GM12878 (cell line): ENCODE data around the gene RER1.

Source experiments
- CBX3 ChIP-seq: fragments of 200-600 bp; sonication (generic); IDR thresholded peaks from 2 replicates; pipeline ENCODE4 v1.6.1; 2016; ENCODE audit warnings: low read depth, borderline replicate concordance
- EP300 ChIP-seq, 2 experiments: fragments of 150-350 bp in 1 of 2; IDR thresholded peaks; 2 replicates each; pipeline ENCODE4 v1.6.1; 2011 to 2012; ENCODE audit warnings: low read depth in 2 of 2, low read length in 2 of 2, borderline replicate concordance in 1 of 2, improper control_type of control experiment in 1 of 2, inconsistent platforms in 1 of 2; ENCODE audit not compliant: control insufficient read depth in 1 of 2
- EZH2 ChIP-seq: IDR thresholded peaks from 2 replicates; pipeline ENCODE4 v1.6.1; 2012; ENCODE audit warnings: low read depth, mild to moderate bottlenecking, control low read depth, inconsistent platforms, low read length, borderline replicate concordance; ENCODE audit not compliant: control insufficient read depth
- HDAC2 ChIP-seq: fragments of 200-600 bp; sonication (generic); IDR thresholded peaks from 2 replicates; pipeline ENCODE4 v1.6.1; 2017
- NFYB ChIP-seq: IDR thresholded peaks from 2 replicates; pipeline ENCODE4 v1.6.1; 2011; ENCODE audit warnings: low read depth, mild to moderate bottlenecking, low read length, improper control_type of control experiment, moderate library complexity; ENCODE audit not compliant: insufficient read depth
- POLR2A ChIP-seq: IDR thresholded peaks from 2 replicates; pipeline ENCODE4 v1.6.1; 2011; ENCODE audit warnings: low read depth, mild to moderate bottlenecking, low read length
- RAD51 ChIP-seq: fragments of 450-650 bp; IDR thresholded peaks from 2 replicates; pipeline ENCODE4 v1.6.1; 2016; ENCODE audit warnings: moderate library complexity, mild to moderate bottlenecking, inconsistent platforms
- SMARCA5 ChIP-seq: fragments of 450-650 bp; IDR thresholded peaks from 2 replicates; pipeline ENCODE4 v1.6.1; 2017; ENCODE audit warnings: mild to moderate bottlenecking
- TF ChIP-seq, protein P1 (sequence below), 3 experiments: IDR thresholded peaks in 2 of 3; conservative IDR thresholded peaks in 1 of 3; 2 replicates each; pipeline ENCODE4 v1.5.1; 2011; ENCODE audit warnings: low read depth in 3 of 3, low read length in 3 of 3, mild to moderate bottlenecking in 3 of 3, control low read depth in 2 of 3, moderate library complexity in 2 of 3, inconsistent platforms in 1 of 3, mixed read lengths in 1 of 3; ENCODE audit not compliant: control insufficient read depth in 2 of 3, insufficient read depth in 1 of 3; ENCODE audit errors: extremely low read depth in 1 of 3
- TF ChIP-seq, protein P2 (sequence below): IDR thresholded peaks from 2 replicates; pipeline ENCODE4 v1.6.1; 2011; ENCODE audit warnings: low read depth, low read length, improper control_type of control experiment, borderline replicate concordance

DNA sequence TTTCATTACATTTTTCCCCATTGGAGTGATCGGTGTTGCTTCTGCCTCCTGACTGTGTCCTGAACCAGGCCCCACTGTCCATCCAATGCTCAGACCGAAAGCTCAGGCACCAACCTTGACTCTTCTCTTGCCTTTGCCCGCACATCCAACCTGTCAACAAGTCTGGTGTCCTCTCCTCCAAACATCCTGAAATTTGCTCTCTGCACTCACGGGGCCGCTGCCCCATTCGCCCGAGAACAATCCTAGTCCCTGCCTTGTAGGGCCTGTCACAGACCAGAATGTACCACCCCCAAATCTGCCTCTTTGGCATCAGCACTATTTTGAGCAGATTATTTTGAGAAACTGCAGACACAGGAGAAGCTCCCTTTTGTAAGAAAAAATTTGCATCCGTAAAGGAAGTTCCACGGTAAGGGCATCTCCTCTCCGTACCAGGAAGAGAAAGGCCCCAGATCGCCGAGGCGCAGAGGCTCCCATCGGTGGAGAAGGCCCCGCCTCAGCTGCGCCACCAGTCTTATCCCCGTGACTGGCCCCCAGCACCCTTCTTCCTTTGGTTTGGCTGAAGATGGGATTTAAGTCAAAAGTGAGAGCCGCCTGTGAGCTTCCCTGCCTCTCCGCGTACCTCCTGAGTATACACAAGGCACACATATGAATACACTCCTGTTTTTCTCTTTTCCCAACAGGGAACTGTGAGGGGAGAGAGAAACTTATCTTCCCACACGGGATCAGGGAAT is 7.3 kb upstream of the RER1 start:
- TF ChIP-seq, protein P1, sequence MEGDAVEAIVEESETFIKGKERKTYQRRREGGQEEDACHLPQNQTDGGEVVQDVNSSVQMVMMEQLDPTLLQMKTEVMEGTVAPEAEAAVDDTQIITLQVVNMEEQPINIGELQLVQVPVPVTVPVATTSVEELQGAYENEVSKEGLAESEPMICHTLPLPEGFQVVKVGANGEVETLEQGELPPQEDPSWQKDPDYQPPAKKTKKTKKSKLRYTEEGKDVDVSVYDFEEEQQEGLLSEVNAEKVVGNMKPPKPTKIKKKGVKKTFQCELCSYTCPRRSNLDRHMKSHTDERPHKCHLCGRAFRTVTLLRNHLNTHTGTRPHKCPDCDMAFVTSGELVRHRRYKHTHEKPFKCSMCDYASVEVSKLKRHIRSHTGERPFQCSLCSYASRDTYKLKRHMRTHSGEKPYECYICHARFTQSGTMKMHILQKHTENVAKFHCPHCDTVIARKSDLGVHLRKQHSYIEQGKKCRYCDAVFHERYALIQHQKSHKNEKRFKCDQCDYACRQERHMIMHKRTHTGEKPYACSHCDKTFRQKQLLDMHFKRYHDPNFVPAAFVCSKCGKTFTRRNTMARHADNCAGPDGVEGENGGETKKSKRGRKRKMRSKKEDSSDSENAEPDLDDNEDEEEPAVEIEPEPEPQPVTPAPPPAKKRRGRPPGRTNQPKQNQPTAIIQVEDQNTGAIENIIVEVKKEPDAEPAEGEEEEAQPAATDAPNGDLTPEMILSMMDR (IDR thresholded peaks at IDR 0.05 in 2 of 3, conservative IDR thresholded peaks at IDR 0.05 in 1 of 3; ENCODE audit: control insufficient read depth in 2 of 3, extremely low read depth in 1 of 3, insufficient read depth in 1 of 3, low read depth in 3 of 3, low read length in 3 of 3), result no peak
- TF ChIP-seq RAD51 (no peak), SMARCA5 (no peak), EP300 (IDR thresholded peaks at IDR 0.05; ENCODE audit: borderline replicate concordance in 1 of 2, control insufficient read depth in 1 of 2, low read depth in 2 of 2, low read length in 2 of 2) (no peak), EZH2 (no peak), POLR2A (no peak), HDAC2 (no peak), NFYB (no peak), CBX3 (no peak)
- TF ChIP-seq, protein P2, sequence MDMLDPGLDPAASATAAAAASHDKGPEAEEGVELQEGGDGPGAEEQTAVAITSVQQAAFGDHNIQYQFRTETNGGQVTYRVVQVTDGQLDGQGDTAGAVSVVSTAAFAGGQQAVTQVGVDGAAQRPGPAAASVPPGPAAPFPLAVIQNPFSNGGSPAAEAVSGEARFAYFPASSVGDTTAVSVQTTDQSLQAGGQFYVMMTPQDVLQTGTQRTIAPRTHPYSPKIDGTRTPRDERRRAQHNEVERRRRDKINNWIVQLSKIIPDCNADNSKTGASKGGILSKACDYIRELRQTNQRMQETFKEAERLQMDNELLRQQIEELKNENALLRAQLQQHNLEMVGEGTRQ, result no peak
